ENCODE results near the gene POGLUT3. TPM values are rescaled to one million over a fixed set of nuclear protein-coding genes. Genes with fewer than 3 reads are reported as not detected.
A peak's percentile ranks its signal among the peaks of the same experiment; 100 is the strongest.

POGLUT3 gene
- total RNA-seq, 1 donor from 2014 or later = 2.4 TPM

DNA sequence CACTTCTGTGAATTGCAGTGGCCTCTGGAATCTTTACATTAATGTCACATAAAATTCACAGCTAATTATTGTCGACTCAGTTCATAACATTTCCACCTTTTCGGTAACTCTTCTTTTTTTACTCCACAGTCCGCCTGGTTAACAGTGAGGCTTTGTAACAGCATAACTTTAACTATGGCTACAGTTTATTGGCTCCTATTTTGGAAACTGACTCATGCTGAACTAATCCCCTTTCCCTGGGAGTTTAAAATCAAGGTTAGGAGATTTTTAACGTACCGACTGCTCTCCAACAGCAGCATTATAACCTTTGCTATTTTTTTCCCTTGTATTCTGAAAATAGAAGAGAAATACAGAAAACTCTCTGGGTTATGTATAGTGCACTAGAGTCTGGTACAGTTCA, 3.2 kb upstream of the POGLUT3 start:
- H3K4me1 Mint-ChIP-seq (ENCODE audit: low read depth, unreplicated experiment) = no peaks in the 10 kb centered on the region
- peaks cover 3% of the 10 kb centered on the region for H3K9me3 Mint-ChIP-seq (ENCODE audit: unreplicated experiment)
- DNase-seq = no peak
- TF ChIP-seq, protein P1, sequence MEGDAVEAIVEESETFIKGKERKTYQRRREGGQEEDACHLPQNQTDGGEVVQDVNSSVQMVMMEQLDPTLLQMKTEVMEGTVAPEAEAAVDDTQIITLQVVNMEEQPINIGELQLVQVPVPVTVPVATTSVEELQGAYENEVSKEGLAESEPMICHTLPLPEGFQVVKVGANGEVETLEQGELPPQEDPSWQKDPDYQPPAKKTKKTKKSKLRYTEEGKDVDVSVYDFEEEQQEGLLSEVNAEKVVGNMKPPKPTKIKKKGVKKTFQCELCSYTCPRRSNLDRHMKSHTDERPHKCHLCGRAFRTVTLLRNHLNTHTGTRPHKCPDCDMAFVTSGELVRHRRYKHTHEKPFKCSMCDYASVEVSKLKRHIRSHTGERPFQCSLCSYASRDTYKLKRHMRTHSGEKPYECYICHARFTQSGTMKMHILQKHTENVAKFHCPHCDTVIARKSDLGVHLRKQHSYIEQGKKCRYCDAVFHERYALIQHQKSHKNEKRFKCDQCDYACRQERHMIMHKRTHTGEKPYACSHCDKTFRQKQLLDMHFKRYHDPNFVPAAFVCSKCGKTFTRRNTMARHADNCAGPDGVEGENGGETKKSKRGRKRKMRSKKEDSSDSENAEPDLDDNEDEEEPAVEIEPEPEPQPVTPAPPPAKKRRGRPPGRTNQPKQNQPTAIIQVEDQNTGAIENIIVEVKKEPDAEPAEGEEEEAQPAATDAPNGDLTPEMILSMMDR (IDR thresholded peaks at IDR 0.05; ENCODE audit: partially characterized antibody, unreplicated experiment) = no peak
- no peak overlapping the region for H3K27ac Mint-ChIP-seq (ENCODE audit: unreplicated experiment)
- no peak overlapping the region for H3K4me3 Mint-ChIP-seq (ENCODE audit: unreplicated experiment)
- peaks cover 9% of the 10 kb centered on the region for H3K27me3 Mint-ChIP-seq (ENCODE audit: unreplicated experiment)
- no peaks in the 10 kb centered on the region for H3K36me3 Mint-ChIP-seq (ENCODE audit: unreplicated experiment)

DNA sequence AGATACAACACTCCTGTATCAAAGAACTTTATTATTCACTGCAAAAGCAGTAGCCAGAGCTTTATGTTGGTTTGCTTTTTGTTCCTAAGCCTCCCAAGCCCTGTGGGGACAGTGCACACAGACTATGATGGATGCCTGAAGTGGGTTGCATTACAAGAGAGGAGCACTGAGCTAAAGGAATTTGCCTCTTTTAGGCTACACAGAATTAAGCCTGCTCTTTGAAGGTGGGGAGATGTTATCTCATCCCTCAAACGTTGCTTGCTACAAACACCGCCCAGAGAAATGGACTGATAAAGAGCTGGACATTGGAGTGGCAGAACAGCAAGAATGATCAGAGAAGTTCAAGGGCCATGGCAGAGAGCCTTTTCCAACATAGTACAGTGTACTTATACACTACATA, 2.5 kb upstream of the POGLUT3 start:
- Mint-ChIP-seq H3K9me3 (ENCODE audit: unreplicated experiment) (peaks cover 3% of the 10 kb centered on the region), H3K27me3 (ENCODE audit: unreplicated experiment) (peaks cover 9% of the 10 kb centered on the region)

DNA sequence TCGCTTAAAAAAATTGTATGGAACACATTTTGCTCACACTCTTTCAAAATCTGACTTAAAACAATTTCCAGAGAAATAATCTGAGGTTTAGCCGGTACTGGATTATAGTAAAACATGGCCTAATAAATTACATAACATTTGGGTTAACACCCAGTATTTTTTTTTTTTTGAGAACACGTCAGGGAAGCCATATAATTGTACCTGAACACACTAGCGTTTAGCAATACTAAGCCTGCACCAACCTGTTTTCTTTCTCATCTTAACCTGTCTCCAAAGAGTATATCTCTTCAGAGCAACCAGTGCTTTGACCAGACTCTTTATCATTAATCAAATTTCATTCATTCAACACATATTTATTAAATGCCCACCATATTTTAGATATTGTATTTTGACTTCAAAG, 2.0 kb upstream of the POGLUT3 start:
- H3K27me3 Mint-ChIP-seq (ENCODE audit: unreplicated experiment) = peaks cover 9% of the 10 kb centered on the region
- TF ChIP-seq, protein P1 (IDR thresholded peaks at IDR 0.05; ENCODE audit: partially characterized antibody, unreplicated experiment) = no peak
- no peaks in the 10 kb centered on the region for H3K36me3 Mint-ChIP-seq (ENCODE audit: unreplicated experiment)
- H3K4me3 Mint-ChIP-seq (ENCODE audit: unreplicated experiment) = no peak overlapping the region
- DNase-seq = no peak
- H3K9me3 Mint-ChIP-seq (ENCODE audit: unreplicated experiment) = peaks cover 3% of the 10 kb centered on the region
- no peak overlapping the region for H3K27ac Mint-ChIP-seq (ENCODE audit: unreplicated experiment)
- no peaks in the 10 kb centered on the region for H3K4me1 Mint-ChIP-seq (ENCODE audit: low read depth, unreplicated experiment)

More for the DNA sequence above, 2.5 kb upstream of the POGLUT3 start:
- H3K4me1 Mint-ChIP-seq (ENCODE audit: low read depth, unreplicated experiment) = no peaks in the 10 kb centered on the region
- H3K36me3 Mint-ChIP-seq (ENCODE audit: unreplicated experiment) = no peaks in the 10 kb centered on the region
- no peak for DNase-seq
- H3K27ac Mint-ChIP-seq (ENCODE audit: unreplicated experiment) = no peak overlapping the region
- TF ChIP-seq, protein P1 (IDR thresholded peaks at IDR 0.05; ENCODE audit: partially characterized antibody, unreplicated experiment) = no peak
- H3K4me3 Mint-ChIP-seq (ENCODE audit: unreplicated experiment) = no peak overlapping the region

DNA sequence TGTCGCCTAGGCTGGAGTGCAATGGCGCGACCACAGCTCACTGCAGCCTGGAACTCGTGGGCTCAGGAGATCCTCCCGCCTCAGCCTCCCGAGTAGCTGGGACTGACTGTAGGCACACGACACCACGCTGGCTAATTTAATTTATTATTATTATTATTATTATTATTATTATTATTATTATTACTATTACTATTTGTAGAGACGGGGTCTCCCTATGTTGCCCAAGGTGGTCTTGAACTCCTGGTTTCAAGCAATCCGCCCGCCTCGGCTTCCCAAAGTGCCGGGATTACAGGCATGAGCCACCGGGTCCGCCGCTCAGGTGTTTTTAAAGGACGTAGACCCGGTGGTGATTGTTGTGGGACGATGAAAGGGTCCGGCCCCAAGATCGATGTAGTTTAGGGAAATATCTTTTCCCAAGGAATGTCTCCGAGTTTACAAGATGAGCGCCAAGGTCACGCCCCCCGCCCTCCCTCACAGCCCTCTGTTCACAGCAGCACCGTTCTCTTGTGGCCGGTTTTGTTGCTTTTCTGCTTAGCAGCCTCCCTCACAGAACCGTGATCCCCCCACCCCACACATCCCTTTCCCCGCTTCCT, 728 bp upstream of the POGLUT3 start:
- peaks cover 3% of the 10 kb centered on the region for H3K9me3 Mint-ChIP-seq (ENCODE audit: unreplicated experiment)
- no peaks in the 10 kb centered on the region for H3K36me3 Mint-ChIP-seq (ENCODE audit: unreplicated experiment)
- H3K4me1 Mint-ChIP-seq (ENCODE audit: low read depth, unreplicated experiment) = no peaks in the 10 kb centered on the region
- TF ChIP-seq, protein P1 (IDR thresholded peaks at IDR 0.05; ENCODE audit: partially characterized antibody, unreplicated experiment) = no peak
- peaks cover 9% of the 10 kb centered on the region for H3K27me3 Mint-ChIP-seq (ENCODE audit: unreplicated experiment)
- peak overlapping the region; percentile 91 for H3K4me3 Mint-ChIP-seq (ENCODE audit: unreplicated experiment)
- DNase-seq = no peak
- H3K27ac Mint-ChIP-seq (ENCODE audit: unreplicated experiment) = no peak overlapping the region

DNA sequence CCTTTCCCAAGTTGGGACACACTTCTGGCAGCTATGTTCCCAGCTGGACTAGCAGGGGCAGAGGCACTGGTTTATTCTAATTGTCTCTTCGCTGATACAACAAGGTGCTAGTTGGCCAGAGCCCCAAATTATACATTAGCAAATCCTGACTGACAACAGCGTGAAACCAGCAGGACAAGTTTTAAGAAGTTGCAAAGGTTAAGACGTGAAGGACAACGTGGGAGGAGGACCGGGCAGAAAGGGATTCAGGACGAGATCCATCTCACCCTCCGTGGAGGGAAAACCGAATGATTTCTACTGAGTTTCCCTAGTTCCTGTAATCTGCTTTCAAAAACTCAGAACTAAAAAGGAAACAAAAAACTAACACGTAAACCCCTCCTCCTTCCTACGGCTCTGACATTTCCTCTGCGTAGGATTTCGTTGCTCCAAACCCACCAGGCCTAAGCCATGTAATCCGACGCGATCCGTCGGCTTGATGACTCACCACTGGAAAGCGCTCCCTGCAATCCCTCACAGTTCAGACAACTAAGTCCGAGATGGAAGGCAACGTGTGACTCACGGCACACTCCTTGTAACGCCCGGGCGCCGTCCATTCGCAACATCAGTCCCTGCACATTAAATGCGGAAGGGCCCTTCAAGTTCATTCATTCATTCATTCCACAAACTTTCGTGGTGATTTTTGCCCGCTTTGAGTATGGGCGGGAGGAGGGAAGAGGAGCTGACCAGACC, 703 bp downstream of the POGLUT3 start:
- Mint-ChIP-seq H3K4me1 (ENCODE audit: low read depth, unreplicated experiment) (no peaks in the 10 kb centered on the region), H3K36me3 (ENCODE audit: unreplicated experiment) (no peaks in the 10 kb centered on the region), H3K4me3 (ENCODE audit: unreplicated experiment) (peak overlapping the region; percentile 92), H3K27me3 (ENCODE audit: unreplicated experiment) (peaks cover 9% of the 10 kb centered on the region), H3K27ac (ENCODE audit: unreplicated experiment) (peak overlapping the region; percentile 78), H3K9me3 (ENCODE audit: unreplicated experiment) (peaks cover 3% of the 10 kb centered on the region)
- DNase-seq = peak; percentile 50
- TF ChIP-seq, protein P1 (IDR thresholded peaks at IDR 0.05; ENCODE audit: partially characterized antibody, unreplicated experiment) = no peak

Measured in glutamatergic neuron (in vitro differentiated cells).